Measurements from ENCODE around the gene IL36RN.
"Not testable (repeated sequence)": the region's sequence is repeated elsewhere in the genome, so short reads cannot be mapped to it uniquely, and the experiment has no call there.

Gene IL36RN

GRCh38 chr2:113075600-113075999 lies 16.6 kb downstream of the IL36RN start:
- DNase-seq: no peak

- no peak for DNase-seq
These were observed 18.1 kb downstream of the IL36RN start for GRCh38 chr2:113076954-113077669.

- DNase-seq: peak; percentile 21
These were observed 18.9 kb downstream of the IL36RN start for GRCh38 chr2:113077921-113078320.

- DNase-seq: peak; percentile 29
These were observed 19.4 kb downstream of the IL36RN start for GRCh38 chr2:113078350-113078839.

- DNase-seq: no peak
These were observed 20.1 kb downstream of the IL36RN start for GRCh38 chr2:113079131-113079530.

GRCh38 chr2:113080134-113080533 lies 21.1 kb downstream of the IL36RN start:
- DNase-seq: peak; percentile 27

DNA sequence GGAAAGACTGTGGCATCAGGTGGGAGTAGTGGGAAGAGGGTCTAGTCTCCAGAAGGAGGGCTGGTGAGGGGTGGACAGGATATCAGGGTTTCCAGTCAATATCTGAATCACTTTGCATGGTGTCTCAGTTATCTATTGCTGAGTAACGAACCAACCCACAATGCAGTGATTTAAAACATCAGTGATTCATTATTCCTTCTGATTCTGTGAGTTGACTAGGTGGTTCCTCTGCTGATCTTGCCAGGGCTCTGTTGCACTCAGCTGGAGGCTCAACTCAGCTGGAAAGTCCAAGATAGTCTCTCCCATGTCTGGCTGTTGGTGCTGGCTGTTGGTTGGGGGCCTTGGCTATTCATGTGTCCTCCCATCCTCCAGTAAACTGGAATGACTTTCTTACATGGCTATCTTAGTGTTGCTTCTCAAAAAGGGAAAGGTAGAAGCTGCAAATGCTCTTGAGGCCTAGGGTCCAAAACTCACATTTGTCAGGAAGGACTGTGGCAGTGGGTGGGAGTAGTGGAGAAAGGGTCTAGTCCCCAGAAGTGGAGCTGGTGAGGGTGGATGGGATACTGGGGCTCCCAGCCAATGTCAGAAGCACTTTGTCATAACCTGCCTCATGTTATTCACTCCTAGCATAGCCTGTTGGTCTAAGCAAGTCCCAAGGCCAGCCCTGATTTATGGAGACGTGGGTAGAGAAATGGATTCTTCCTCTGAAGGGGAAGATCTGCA lies 22.7 kb downstream of the IL36RN start:
- no peak for DNase-seq

DNA sequence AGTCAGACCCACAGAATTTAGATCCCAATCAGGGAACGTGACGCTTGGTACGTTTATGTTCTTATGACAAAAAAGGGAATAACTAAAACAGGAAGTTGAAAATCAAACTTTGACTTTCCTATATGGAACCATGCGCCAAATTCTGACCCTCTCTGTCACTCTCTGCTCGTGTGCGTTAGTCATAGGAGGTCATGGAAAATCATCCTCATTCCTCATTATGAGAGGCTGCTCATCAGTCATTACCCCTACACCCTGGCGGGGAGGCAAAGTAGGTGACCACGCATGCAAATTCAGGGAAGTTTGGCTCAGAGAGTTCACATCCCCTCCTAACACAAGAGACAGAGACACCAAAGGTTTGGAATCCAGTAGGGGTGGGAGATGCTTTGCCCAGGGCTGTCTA lies 24.3 kb downstream of the IL36RN start:
- DNase-seq: no peak

GRCh38 chr2:113084249-113085000 lies 25.4 kb downstream of the IL36RN start:
- no peak for DNase-seq

DNA sequence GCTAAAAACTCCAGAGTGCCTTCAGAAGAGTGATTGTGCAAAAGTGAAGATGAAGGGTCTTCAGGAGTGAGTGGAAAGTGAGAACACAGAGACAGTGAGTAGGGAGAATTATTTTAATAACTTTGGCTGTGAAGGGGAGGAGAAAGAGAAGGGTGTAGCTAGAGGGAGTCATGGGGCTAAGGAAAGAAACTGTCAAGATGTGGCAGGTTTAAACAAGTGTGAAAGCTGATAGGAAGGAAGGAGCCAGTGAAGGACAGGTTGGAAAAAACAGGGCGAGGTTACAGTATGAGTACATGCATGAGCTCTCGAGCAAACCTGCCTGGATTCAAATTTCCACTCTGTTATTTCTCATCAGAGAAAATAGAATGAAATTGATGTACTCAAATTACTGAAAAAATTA lies 26.5 kb downstream of the IL36RN start:
- no peak for DNase-seq

DNA sequence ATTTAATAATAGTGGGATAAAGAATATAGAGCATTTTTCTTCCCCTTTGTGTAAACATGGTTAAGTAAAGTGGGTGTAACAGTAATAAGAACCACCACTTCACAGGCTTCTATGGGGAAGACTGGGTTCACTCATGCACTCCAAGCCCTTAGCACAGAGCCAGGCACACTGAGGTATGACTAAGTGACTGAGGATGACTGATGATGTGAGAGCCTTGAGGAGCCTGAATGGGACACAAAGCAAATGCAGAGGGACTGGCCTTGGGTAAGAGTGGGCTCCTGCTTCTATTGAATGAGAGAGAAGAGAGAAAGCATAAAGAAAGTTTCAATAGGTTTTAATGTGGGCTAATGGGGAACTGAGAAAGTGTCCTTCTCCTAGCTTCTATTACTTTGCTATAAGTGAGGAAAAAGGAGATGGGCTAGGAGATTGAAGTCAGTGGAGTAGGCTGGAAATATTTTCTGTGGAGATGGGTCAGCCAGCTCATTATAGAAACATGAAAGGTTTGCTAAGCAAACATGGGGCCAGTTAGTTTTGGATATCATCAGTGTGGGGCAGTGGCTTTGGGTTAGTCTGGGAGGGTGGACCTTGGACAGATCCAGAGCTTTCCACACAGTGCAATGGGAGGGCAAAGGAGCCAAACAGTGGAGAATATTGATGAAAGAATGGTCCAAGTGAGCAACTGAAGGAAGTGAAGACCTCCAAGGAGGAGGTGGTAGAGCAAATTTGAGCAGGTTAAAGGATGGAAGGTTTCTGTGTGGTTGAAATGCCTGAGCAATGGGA lies 29.4 kb downstream of the IL36RN start:
- DNase-seq: no peak

DNA sequence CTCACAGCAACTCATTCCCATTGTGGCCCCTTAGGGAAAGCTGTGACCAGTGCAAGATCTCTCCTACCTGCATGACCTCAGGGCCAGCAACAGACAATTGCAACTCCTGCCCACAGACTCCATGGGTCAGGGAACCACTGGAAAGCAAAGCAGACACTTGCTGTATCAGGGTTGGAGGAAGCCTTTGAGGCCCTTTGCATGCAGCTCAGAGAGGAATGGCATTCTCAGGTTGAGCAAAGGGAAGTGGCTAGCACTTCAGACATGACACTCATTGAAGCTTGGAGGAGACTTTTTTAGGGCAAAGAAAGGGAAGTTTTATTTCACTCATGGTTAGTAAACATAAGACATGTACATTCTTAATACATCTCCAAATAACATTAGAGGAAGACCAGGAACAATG lies 30.9 kb downstream of the IL36RN start:
- no peak for DNase-seq

DNA sequence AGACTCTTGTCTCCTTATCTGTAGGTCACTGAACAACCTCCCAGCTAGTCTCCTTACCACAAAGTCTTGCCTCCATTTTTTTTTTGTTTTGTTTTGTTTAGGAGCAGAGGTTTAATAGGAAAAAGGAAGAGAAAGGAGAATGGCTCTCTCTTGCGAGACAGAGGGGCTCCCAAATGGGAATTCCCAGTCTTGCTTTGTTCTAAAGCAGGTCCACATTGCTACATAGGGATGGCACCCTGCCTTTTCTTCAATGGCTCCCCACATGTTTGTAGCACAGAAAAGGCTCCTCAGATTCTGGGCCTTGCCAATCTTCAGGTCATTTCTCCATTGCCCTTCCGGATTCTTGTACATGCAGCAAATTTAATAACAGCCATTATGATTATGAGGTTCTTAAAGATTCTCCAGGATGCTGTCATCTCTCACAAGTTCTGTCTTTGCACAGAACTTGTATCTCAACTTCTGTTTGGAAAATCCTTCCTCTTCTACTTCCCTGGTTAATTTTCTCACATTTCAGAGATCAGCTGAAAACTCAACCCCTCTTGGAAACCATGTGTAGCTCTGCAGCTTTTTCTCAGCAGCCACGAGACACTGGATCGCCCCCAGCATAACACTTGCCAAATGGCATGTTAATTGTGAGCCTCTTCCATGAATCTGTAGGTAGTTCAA lies 32.4 kb downstream of the IL36RN start:
- no peak for DNase-seq

DNA sequence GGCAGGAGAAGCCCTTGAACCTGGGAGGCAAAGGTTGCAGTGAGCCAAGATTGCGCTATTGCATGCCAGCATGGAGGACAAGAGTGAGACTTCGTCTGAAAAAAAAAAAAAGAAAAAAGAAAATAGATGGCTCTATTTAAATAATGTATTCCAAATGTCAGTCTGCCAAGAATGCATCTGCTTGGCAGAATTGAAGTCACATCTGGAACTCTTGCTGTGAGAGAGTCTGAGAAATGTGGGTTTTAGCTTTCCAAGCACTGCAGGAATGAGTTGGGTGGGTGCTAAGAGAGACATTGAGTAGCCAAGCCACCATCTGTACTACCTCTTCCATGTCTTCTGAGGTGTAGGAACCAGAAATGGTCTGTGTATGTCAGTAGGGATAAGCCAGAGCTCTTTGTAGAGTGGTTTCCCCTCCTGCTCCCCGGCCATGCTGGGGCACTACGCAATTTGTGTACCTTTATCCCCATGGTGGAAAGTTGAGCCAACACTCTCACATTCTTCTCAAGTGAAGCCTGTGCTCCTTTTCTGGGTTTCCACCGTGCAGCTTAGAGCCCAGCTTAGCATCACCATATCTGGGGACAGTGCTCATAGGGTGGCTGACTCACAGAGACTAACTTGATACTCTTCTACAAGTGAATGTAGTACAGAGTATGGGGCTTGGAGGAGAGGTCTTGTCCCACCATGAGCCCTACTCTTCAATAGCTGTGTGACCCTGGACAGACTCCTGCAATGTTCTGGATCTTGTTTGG lies 34.0 kb downstream of the IL36RN start:
- DNase-seq: no peak

DNA sequence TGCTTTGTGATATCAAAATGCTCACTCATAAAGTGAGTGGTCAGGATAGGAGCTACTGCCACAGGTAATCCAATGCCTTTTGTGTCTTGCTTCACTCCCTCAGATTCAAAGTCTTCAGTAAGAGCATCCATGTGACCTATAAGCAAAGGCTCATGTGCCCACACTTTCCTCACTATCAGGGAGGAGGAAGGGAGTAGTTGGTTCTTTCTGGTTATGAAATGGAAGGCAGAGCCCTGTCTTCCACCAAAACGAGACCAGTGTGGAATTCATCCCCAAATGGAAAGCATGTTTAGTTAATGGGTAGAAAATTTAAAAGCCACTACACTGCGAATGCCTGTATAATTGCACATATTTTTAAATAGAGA lies 34.6 kb downstream of the IL36RN start:
- DNase-seq: no peak

DNA sequence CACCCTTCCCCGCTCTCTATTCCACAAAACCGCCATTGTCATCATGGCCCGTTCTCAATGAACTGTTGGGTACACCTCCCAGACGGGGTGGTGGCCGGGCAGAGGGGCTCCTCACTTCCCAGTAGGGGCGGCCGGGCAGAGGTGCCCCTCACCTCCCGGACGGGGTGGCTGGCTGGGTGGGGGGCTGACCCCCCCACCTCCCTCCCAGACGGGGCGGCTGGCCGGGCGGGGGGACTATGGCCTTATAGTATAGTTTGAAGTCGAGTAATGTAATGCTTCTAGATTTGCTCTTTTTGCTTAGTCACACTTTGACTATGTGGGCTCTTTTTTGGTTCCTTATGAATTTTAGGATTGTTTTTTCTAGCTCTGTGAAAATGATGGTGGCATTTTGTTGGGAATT lies 37.3 kb downstream of the IL36RN start:
- not testable (repeated sequence) for DNase-seq

GRCh38 chr2:113096842-113097618 lies 38.0 kb downstream of the IL36RN start:
- not testable (repeated sequence) for DNase-seq

DNA sequence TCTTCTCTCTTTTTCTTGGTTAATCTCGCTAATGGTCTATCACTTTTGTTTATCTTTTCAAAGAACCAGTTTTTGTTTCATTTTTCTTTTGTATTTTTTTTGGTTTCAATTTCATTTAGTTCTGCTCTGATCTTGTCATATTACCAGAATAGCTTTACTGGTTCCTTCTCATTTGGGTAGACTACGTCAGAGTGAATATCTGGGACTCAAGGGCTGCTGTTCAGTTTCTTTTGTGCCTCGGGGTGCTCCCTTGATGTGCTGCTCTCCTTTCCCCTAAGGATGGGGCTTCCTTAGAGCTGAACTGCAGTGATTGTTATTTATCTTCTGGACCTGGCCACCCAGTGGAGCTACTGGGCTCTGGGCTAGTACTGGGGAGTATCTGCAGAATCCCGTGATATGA lies 39.0 kb downstream of the IL36RN start:
- DNase-seq: no peak

DNA sequence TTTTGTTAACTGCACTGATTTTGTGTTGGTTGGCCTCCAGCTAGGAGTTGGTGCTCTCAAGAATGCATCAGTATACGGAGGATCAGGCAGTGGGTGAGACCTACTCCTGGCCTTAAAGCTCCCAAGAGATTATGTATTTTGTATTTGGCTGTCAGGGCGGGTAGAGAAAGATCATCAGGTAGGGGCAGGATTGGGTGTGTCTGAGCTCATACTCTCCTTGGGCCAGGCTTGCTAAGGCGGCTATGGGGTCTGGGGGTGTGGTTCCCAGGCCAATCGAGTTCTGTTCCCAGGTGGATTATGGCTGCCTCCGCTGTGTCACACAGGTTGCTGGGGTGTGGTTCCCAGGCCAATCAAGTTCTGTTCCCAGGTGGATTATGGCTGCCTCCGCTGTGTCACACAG lies 39.5 kb downstream of the IL36RN start:
- no peak for DNase-seq

- DNase-seq: no peak
These were observed 43.1 kb downstream of the IL36RN start for GRCh38 chr2:113102133-113102532.

DNA sequence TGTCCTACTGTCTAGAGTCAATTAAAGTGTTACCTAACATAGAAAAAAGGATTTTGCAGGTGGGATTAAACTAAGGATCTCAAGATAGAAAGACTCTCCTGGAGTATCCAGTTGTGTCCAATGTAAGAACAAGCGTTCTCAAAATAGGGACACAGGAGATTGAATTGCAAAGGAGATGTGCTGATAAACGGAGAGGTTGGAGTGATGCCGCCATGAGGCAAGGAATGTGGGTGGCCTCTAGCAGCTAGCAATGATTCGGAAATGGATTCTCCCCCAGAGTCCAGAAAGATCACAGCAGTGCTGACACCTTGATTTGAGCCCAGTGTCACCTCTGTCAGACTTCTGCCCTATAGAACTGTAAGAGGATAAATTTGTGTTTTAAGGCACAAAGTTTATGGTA lies 44.3 kb downstream of the IL36RN start:
- no peak for DNase-seq

Measured in fibroblast of skin of back (primary cell).